ENCODE measurements around the gene DIP2C.

GRCh38 chr10:625333-625696 lies 64.2 kb downstream of the DIP2C start:
- TF ChIP-seq CTCF (IDR thresholded peaks at IDR 0.05; ENCODE audit: borderline replicate concordance, extremely low read depth, low read length, poor library complexity, severe bottlenecking), result no peak
- TF ChIP-seq EZH2 (IDR thresholded peaks at IDR 0.05; ENCODE audit: borderline replicate concordance, low read depth, low read length, severe bottlenecking), result no peak

All from DND-41 (cell line).